GM12878 (cell line): Measurements from ENCODE around the gene DIO3. TPM values are rescaled to one million over a fixed set of nuclear protein-coding genes. Genes with fewer than 3 reads are reported as not detected.

Experiments used
- ATAC-seq: fragments of 200-7000 bp; cut with Tn5 transposase; 3 replicates; pipeline ENCODE4 v1.9.1; 2020; ENCODE audit warnings: mild to moderate bottlenecking, moderate library complexity
- BruUV-seq: library from RNA; stranded (reverse); fragments of 400-500 nt; replicated peaks from 2 replicates; lab custom pipeline; 2021; lab: Mats Ljungman, UMichigan
- CTCF ChIA-PET: fragments of 300-600 bp; sonication (Branson Sonifier 250); formaldehyde crosslinking; extraction: SDS; loops from one replicate; lab custom pipeline; 2021; ENCODE audit warnings: inconsistent platforms; lab: Yijun Ruan, JAX
- POLR2A ChIA-PET: fragments of 350-600 bp; formaldehyde crosslinking; extraction: SDS; loops from one replicate; lab custom pipeline; 2021; ENCODE audit warnings: inconsistent platforms; lab: Charles Lee
- RAD21 ChIA-PET: fragments of 300-600 bp; sonication (Branson Sonifier 250); formaldehyde crosslinking; loops from one replicate; lab custom pipeline; 2023; ENCODE audit warnings: antibody characterized with exemption; ENCODE audit not compliant: unreplicated experiment; lab: Charles Lee
- SMC1A ChIA-PET: fragments of 300-600 bp; sonication (Branson Sonifier 250); formaldehyde crosslinking; loops from one replicate; lab custom pipeline; 2023; ENCODE audit not compliant: unreplicated experiment, uncharacterized antibody; lab: Charles Lee
- DNase-seq: peaks from one replicate; pipeline ENCODE4 v3.0.0-alpha.2; 2011; ENCODE audit warnings: low read depth, low spot score
- FAIRE-seq: peaks from 3 replicates; lab custom pipeline; 2011; peaks lifted over from hg19 to GRCh38; lab: Jason Lieb, UNC
- H2AFZ ChIP-seq: 2 replicates; pipeline ENCODE4 v1.6.0; 2011; ENCODE audit warnings: low read depth, low read length, control low read depth; ENCODE audit not compliant: control insufficient read depth
- H3K27ac ChIP-seq: 2 replicates; pipeline ENCODE4 v1.5.1; 2011; ENCODE audit warnings: control low read depth; ENCODE audit not compliant: control insufficient read depth, insufficient read depth
- H3K27me3 ChIP-seq, 2 experiments: replicated peaks in 1 of 2; 2 replicates each; pipeline versions ENCODE4 v1.6.0 to v1.6.1; 2011; ENCODE audit warnings: low read length in 1 of 2; ENCODE audit not compliant: control insufficient read depth in 2 of 2, insufficient read depth in 2 of 2
- H3K36me3 ChIP-seq, 2 experiments: 2 replicates each; pipeline ENCODE4 v1.5.1; 2011; ENCODE audit warnings: low read length in 1 of 2; ENCODE audit not compliant: control insufficient read depth in 2 of 2, insufficient read depth in 2 of 2
- H3K4me1 ChIP-seq: 2 replicates; pipeline ENCODE4 v1.6.1; 2011; ENCODE audit warnings: mild to moderate bottlenecking, low read length, moderate library complexity, mixed read lengths; ENCODE audit not compliant: control insufficient read depth, insufficient read depth
- H3K4me2 ChIP-seq: 2 replicates; pipeline ENCODE4 v1.6.0; 2011; ENCODE audit warnings: control low read depth; ENCODE audit not compliant: control insufficient read depth, insufficient read depth
- H3K4me3 ChIP-seq: fragments of 200-600 bp; sonication (generic); 2 replicates; pipeline ENCODE4 v1.5.1; 2016
- H3K79me2 ChIP-seq: 2 replicates; pipeline ENCODE4 v1.6.0; 2011; ENCODE audit warnings: low read length; ENCODE audit not compliant: control insufficient read depth, insufficient read depth
- H3K9ac ChIP-seq: 2 replicates; pipeline ENCODE4 v1.8.0; 2011; ENCODE audit warnings: low read length, control low read depth, mixed read lengths; ENCODE audit not compliant: control insufficient read depth, insufficient read depth
- H3K9me3 ChIP-seq: replicated peaks from 3 replicates; pipeline ENCODE4 v1.5.1; 2011; ENCODE audit warnings: mild to moderate bottlenecking, low read length; ENCODE audit not compliant: control insufficient read depth, insufficient read depth
- H4K20me1 ChIP-seq: 2 replicates; pipeline ENCODE4 v1.6.0; 2011; ENCODE audit not compliant: control insufficient read depth, insufficient read depth
- BCLAF1 ChIP-seq: fragments of 450-650 bp; IDR thresholded peaks from 2 replicates; pipeline ENCODE4 v1.6.1; 2017; ENCODE audit warnings: antibody characterized with exemption, mild to moderate bottlenecking, moderate library complexity
- KAT2A ChIP-seq: conservative IDR thresholded peaks from 2 replicates; pipeline ENCODE4 v1.6.1; 2011; ENCODE audit warnings: low read depth, low read length; ENCODE audit not compliant: control insufficient read depth
- MEF2B ChIP-seq: fragments of 450-650 bp; IDR thresholded peaks from 2 replicates; pipeline ENCODE4 v1.6.1; 2018; ENCODE audit warnings: mild to moderate bottlenecking, moderate library complexity; ENCODE audit not compliant: partially characterized antibody, poor library complexity, severe bottlenecking
- POLR2AphosphoS2 ChIP-seq: IDR thresholded peaks from 2 replicates; pipeline ENCODE4 v1.6.1; 2011; ENCODE audit warnings: low read depth, mild to moderate bottlenecking, low read length, improper control_type of control experiment, moderate library complexity
- SMARCA5 ChIP-seq: fragments of 450-650 bp; IDR thresholded peaks from 2 replicates; pipeline ENCODE4 v1.6.1; 2017; ENCODE audit warnings: mild to moderate bottlenecking
- USF1 ChIP-seq: IDR thresholded peaks from 2 replicates; pipeline ENCODE4 v1.6.1; 2011; ENCODE audit warnings: borderline replicate concordance, low read depth, mild to moderate bottlenecking, moderate library complexity, mixed read lengths, low read length; ENCODE audit not compliant: insufficient read depth; ENCODE audit errors: extremely low read length
- ZNF217 ChIP-seq: fragments of 450-650 bp; IDR thresholded peaks from 2 replicates; pipeline ENCODE4 v1.6.1; 2017; ENCODE audit warnings: antibody characterized with exemption, mild to moderate bottlenecking
- WGBS: methylation state at CpG from one replicate; pipeline ENCODE4 v1.1.6; 2016; ENCODE audit warnings: low lambda C conversion rate; ENCODE audit not compliant: insufficient replicate concordance, insufficient coverage; ENCODE audit errors: missing lambda C conversion rate; 5-methylcytosine and 5-hydroxymethylcytosine counted together
- in situ Hi-C: fragments of 300-500 bp; cut with MboI; formaldehyde crosslinking; loops from 9 replicates; pipeline ENCODE4 v1.14.3; 2018; ENCODE audit warnings: mixed read lengths
- intact Hi-C: fragments of 100-400 bp; cut with micrococcal nuclease; formaldehyde crosslinking; loops from one replicate; pipeline ENCODE4 v1.14.2; 2022; ENCODE audit not compliant: unreplicated experiment
- polyA plus RNA-seq, 11 experiments: library from polyadenylated mRNA; depleted of rRNA in 4 of 11; unstranded in 6 of 11; stranded (reverse) in 5 of 11; fragments of >200 nt; fragmentation: Nextera tagmentation in 4 of 11; fragmentation: Illumina TruSeq in 1 of 11; extraction: Ambion mirVana in 4 of 11; extraction: Trizol in 1 of 11; gene quantifications; 1 replicate in 1 of 11; 2 replicates in 10 of 11; pipeline versions ENCODE4 v1.2.1 to v1.2.3, GENCODE V29; 2011 to 2016; ENCODE audit warnings: inconsistent platforms in 2 of 11, missing spikeins in 2 of 11, low read depth in 1 of 11
- total RNA-seq, 4 experiments: library from RNA; depleted of rRNA in 3 of 4; stranded (reverse); fragments of >200 nt in 3 of 4; fragmentation: Illumina TruSeq in 1 of 4; extraction: Trizol in 1 of 4; gene quantifications; 2 replicates each; pipeline versions ENCODE4 v1.2.1 to v1.2.3, GENCODE V29; 2013 to 2021
- TF ChIP-seq, protein P1 (sequence below): fragments of 450-650 bp; IDR thresholded peaks from 2 replicates; pipeline ENCODE4 v1.6.1; 2018; ENCODE audit warnings: borderline replicate concordance, mild to moderate bottlenecking; ENCODE audit not compliant: partially characterized antibody

The DIO3 gene
- total and polyA plus RNA-seq, 10 of the 15 experiments (the other 5 are each of a cell fraction or from before 2014, with no cell fraction given): not detected

GRCh38 chr14:101560534-101561113, 671 bp upstream of the DIO3 start:
- no peak for DNase-seq
- H3K27me3 ChIP-seq: no peaks in the 10 kb centered on the region; a peak in 2 of 4 replicates
- BruUV-seq: no TSS peak

More at GRCh38 chr14:101560534-101561113, 671 bp upstream of the DIO3 start:
- Histone ChIP-seq H4K20me1 (no peaks in the 10 kb centered on the region), H3K27ac (no peak overlapping the region), H3K4me3 (no peak overlapping the region)
- no peak for ATAC-seq
- TF ChIP-seq KAT2A (no peak), MEF2B (no peak), USF1 (no peak), ZNF217 (no peak), SMARCA5 (no peak), BCLAF1 (no peak), POLR2AphosphoS2 (no peak)
- TF ChIP-seq, protein P1, sequence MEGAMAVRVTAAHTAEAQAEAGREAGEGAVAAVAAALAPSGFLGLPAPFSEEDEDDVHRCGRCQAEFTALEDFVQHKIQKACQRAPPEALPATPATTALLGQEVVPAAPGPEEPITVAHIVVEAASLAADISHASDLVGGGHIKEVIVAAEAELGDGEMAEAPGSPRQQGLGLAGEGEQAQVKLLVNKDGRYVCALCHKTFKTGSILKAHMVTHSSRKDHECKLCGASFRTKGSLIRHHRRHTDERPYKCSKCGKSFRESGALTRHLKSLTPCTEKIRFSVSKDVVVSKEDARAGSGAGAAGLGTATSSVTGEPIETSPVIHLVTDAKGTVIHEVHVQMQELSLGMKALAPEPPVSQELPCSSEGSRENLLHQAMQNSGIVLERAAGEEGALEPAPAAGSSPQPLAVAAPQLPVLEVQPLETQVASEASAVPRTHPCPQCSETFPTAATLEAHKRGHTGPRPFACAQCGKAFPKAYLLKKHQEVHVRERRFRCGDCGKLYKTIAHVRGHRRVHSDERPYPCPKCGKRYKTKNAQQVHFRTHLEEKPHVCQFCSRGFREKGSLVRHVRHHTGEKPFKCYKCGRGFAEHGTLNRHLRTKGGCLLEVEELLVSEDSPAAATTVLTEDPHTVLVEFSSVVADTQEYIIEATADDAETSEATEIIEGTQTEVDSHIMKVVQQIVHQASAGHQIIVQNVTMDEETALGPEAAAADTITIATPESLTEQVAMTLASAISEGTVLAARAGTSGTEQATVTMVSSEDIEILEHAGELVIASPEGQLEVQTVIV: no peak
- TF ChIP-seq, all 136 proteins: peak for 0
- Histone ChIP-seq H3K4me2 (no peak overlapping the region), H2AFZ (no peak overlapping the region), H3K9ac (no peak overlapping the region), H3K4me1 (no peaks in the 10 kb centered on the region), H3K79me2 (no peaks in the 10 kb centered on the region), H3K9me3 (no peaks in the 10 kb centered on the region; the same call in 2 of the 3 replicates), H3K36me3 (no peaks in the 10 kb centered on the region)
- SMC1A ChIA-PET: no interaction called here
- intact Hi-C loops: no loop called here
- POLR2A ChIA-PET: no interaction called here
- no peak for FAIRE-seq
- 45% methylated on average over 17 of the region's 106 CpGs for WGBS
- in situ Hi-C loops: no loop called here
- CTCF ChIA-PET: no interaction called here
- RAD21 ChIA-PET: no interaction called here
